Heart left ventricle (tissue), 16 donors: Measurements from ENCODE around the gene RPS6KA4. TPM values are rescaled to one million over a fixed set of nuclear protein-coding genes. Genes with fewer than 3 reads are reported as not detected.

Experiments used
- ATAC-seq, 4 donors: fragments of 200-7000 bp; cut with Tn5 transposase; one replicate each; pipeline ENCODE4 v1.9.1; 2020 to 2022; ENCODE audit warnings: moderate library complexity in 4 of 4, mild to moderate bottlenecking in 3 of 4, moderate number of reproducible peaks in 1 of 4
- DNase-seq, 5 donors: peaks; one replicate each; pipeline ENCODE4 v3.0.0-alpha.2; 2020
- H3K27ac ChIP-seq, 12 donors: fragments of 200-600 bp; sonication (generic) in 4 of 12; one replicate each; pipeline versions ENCODE4 v1.5.0 to v1.8.0; 2016 to 2022; ENCODE audit warnings: mild to moderate bottlenecking in 2 of 12
- H3K27me3 ChIP-seq, 9 donors: fragments of 200-600 bp; sonication (generic) in 2 of 9; one replicate each; pipeline versions ENCODE4 v1.5.1 to v1.8.0; 2016 to 2022; ENCODE audit warnings: mild to moderate bottlenecking in 3 of 9
- H3K36me3 ChIP-seq, 9 donors: fragments of 200-600 bp; sonication (generic) in 2 of 9; one replicate each; pipeline versions ENCODE4 v1.5.0 to v1.8.0; 2018 to 2022; ENCODE audit warnings: mild to moderate bottlenecking in 2 of 9
- H3K4me1 ChIP-seq, 12 donors: fragments of 200-600 bp; sonication (generic) in 4 of 12; one replicate each; pipeline versions ENCODE4 v1.5.0 to v1.8.0; 2016 to 2022; ENCODE audit warnings: mild to moderate bottlenecking in 3 of 12
- H3K4me3 ChIP-seq, 12 donors: fragments of 200-600 bp; sonication (generic) in 4 of 12; one replicate each; pipeline versions ENCODE4 v1.5.0 to v1.8.0; 2017 to 2022; ENCODE audit warnings: mild to moderate bottlenecking in 9 of 12, moderate library complexity in 4 of 12
- H3K9me3 ChIP-seq, 12 donors: fragments of 200-600 bp; sonication (generic) in 4 of 12; one replicate each; pipeline versions ENCODE4 v1.5.0 to v1.8.0; 2016 to 2022; ENCODE audit warnings: mild to moderate bottlenecking in 1 of 12
- CTCF ChIP-seq, 12 donors: fragments of 200-600 bp; sonication (generic) in 4 of 12; IDR thresholded peaks; one replicate each; pipeline versions ENCODE4 v1.5.0 to v1.8.0; 2018 to 2022; ENCODE audit warnings: antibody characterized with exemption in 12 of 12, mild to moderate bottlenecking in 5 of 12
- POLR2A ChIP-seq, 2 donors: fragments of 450-650 bp; IDR thresholded peaks; one replicate each; pipeline ENCODE4 v1.6.1; 2017; ENCODE audit warnings: antibody characterized with exemption in 2 of 2, mild to moderate bottlenecking in 2 of 2, moderate library complexity in 2 of 2
- WGBS, 4 donors: extraction: QIAGEN DNeasy Blood & Tissue Kit in 2 of 4; methylation state at CpG; one replicate each; pipeline versions ENCODE4 v1.1.5 to v1.1.7; 2013 to 2018; 5-methylcytosine and 5-hydroxymethylcytosine counted together
- intact Hi-C, 10 donors: fragments of 100-400 bp; cut with DNase I; formaldehyde crosslinking; loops; one replicate each; pipeline versions ENCODE4 v1.11.1 to v1.14.2; 2022
- polyA plus RNA-seq, 2 donors: library from polyadenylated mRNA; stranded (reverse); fragments of 200-250 nt; gene quantifications; one replicate each; pipeline ENCODE4 v1.2.3, GENCODE V29; 2013
- total RNA-seq, 9 donors: library from RNA; depleted of rRNA in 2 of 9; stranded (reverse); fragments of >200 nt in 2 of 9; fragmentation: NEBNext Ultra II Directional in 3 of 9; extraction: Animal tissue kit (Norgen Biotek cat#: 25700) in 3 of 9; gene quantifications; one replicate each; pipeline versions ENCODE4 v1.1.0 to v1.2.4, GENCODE V29; 2016 to 2023
- donor health status: ischemic (EF 13 %, LVEDD 7.1; RV severe dilation, severe dysfunction).
- donor health status: healthy with polysubstance abuse.
- donor health status: DM: no; HTN: yes; CAD: no.
- donor health status: DM: no; HTN: no; CAD: no.
- donor health status: ischemic (EF 25% LVEDD 6.9; RV normal size, moderate dysfunction).
- donor health status: ischemic (EF 25% LVEDD 5.7; RV mildly dilated, moderate dysfunction).
- donor health status: healthy.
- donor health status: DM: yes; HTN: yes; CAD: no.
- donor health status: ischemic (EF 35%, LVEDD 5.7; RV mildly dilated, moderate dysfunction).
- donor health status: nonischemic (EF 11% LVEDD 7.7; RV severe dilation, severe dysfunction).
- donor health status: DM: yes; HTN: yes; CAD: no.
- donor health status: PGD.
- donor health status: ischemic (EF 29% LVEDD 5.4; RV normal size, mild dysfunction).
- donor health status: nonischemic (EF 23%, LVEDD 6.1; RV moderate dilation, normal function).

RPS6KA4 gene
- total and polyA plus RNA-seq, 11 donors: 12.8 to 32.5 (median 18.3) TPM

- Histone ChIP-seq H3K9me3 (no peaks in the 10 kb centered on the region), H3K4me1 (peaks cover 0 to 5% (median 0%) of the 10 kb centered on the region in 12 donors), H3K36me3 (peaks cover 0 to 56% (median 46%) of the 10 kb centered on the region in 9 donors), H3K27me3 (no peaks in the 10 kb centered on the region), H3K4me3 (no peak overlapping the region), H3K27ac (no peak overlapping the region)
- intact Hi-C loops: no loop called here
- no peak for ATAC-seq
- WGBS, 4 donors: 81 to 86% (median 84%) methylated on average over 20 to 22 of the region's 22 CpGs
- TF ChIP-seq POLR2A (IDR thresholded peaks at IDR 0.05) (no peak), CTCF (IDR thresholded peaks at IDR 0.05) (no peak)
- DNase-seq: no peak
These were observed 12.2 kb downstream of the RPS6KA4 start for GRCh38 chr11:64371201-64371600.

GRCh38 chr11:64372021-64372420 is 13.1 kb downstream of the RPS6KA4 start:
- Histone ChIP-seq H3K4me3 (no peak overlapping the region), H3K27ac (no peak overlapping the region), H3K9me3 (no peaks in the 10 kb centered on the region), H3K36me3 (peaks cover 0 to 48% (median 38%) of the 10 kb centered on the region in 9 donors), H3K27me3 (no peaks in the 10 kb centered on the region), H3K4me1 (peaks cover 0 to 5% (median 0%) of the 10 kb centered on the region in 12 donors)
- DNase-seq (no peak), ATAC-seq (no peak)
- TF ChIP-seq CTCF (IDR thresholded peaks at IDR 0.05): no peak
- no peak for TF ChIP-seq POLR2A (IDR thresholded peaks at IDR 0.05)
- intact Hi-C loops: no loop called here
- 94 to 98% (median 95%) methylated on average over 6 of the region's 6 CpGs for WGBS, 4 donors

- TF ChIP-seq POLR2A (IDR thresholded peaks at IDR 0.05) (no peak), CTCF (IDR thresholded peaks at IDR 0.05) (no peak)
- intact Hi-C loops: no loop called here
- Histone ChIP-seq H3K27ac (no peak overlapping the region), H3K4me3 (no peak overlapping the region), H3K9me3 (no peaks in the 10 kb centered on the region), H3K27me3 (no peaks in the 10 kb centered on the region), H3K4me1 (peaks cover 0 to 5% (median 0%) of the 10 kb centered on the region in 12 donors), H3K36me3 (peaks cover 0 to 38% (median 28%) of the 10 kb centered on the region in 9 donors)
- peak in 3 of 4 donors; percentile 36 to 74 (median 49) for ATAC-seq
- 64 to 71% (median 66%) methylated on average over 15 to 18 of the region's 18 CpGs for whole genome bisulfite sequencing, 4 donors
- DNase-seq: no peak
These were observed 14.0 kb downstream of the RPS6KA4 start for GRCh38 chr11:64372802-64373597.

GRCh38 chr11:64373598-64373974 is 14.6 kb downstream of the RPS6KA4 start:
- DNase-seq (no peak), ATAC-seq (no peak)
- Histone ChIP-seq H3K4me1 (peaks cover 0 to 11% (median 3%) of the 10 kb centered on the region in 12 donors), H3K27ac (no peak overlapping the region), H3K4me3 (no peak overlapping the region), H3K9me3 (no peaks in the 10 kb centered on the region), H3K27me3 (no peaks in the 10 kb centered on the region), H3K36me3 (peaks cover 0 to 32% (median 24%) of the 10 kb centered on the region in 9 donors)
- intact Hi-C loops: no loop called here
- TF ChIP-seq POLR2A (IDR thresholded peaks at IDR 0.05): no peak
- 79 to 85% (median 83%) methylated on average over 5 of the region's 5 CpGs for WGBS, 4 donors
